Ascending aorta (tissue), 2 donors: ENCODE results near the gene UACA. TPM values are rescaled to one million over a fixed set of nuclear protein-coding genes. Genes with fewer than 3 reads are reported as not detected.

Experiments
- DNase-seq, 2 donors: peaks; one replicate each; pipeline ENCODE4 v3.0.0-alpha.2; 2019; ENCODE audit warnings: low spot score in 2 of 2
- H3K27ac ChIP-seq, 2 donors: fragments of 200-600 bp; sonication (generic); one replicate each; pipeline ENCODE4 v1.5.1; 2016 to 2017; ENCODE audit warnings: mild to moderate bottlenecking in 1 of 2
- H3K27me3 ChIP-seq: fragments of 200-600 bp; sonication (generic); one replicate; pipeline ENCODE4 v1.5.1; 2017
- H3K36me3 ChIP-seq, 2 donors: fragments of 200-600 bp; sonication (generic); one replicate each; pipeline ENCODE4 v1.5.1; 2016
- H3K4me1 ChIP-seq, 2 donors: fragments of 200-600 bp; sonication (generic); one replicate each; pipeline ENCODE4 v1.5.1; 2016 to 2017; ENCODE audit warnings: mild to moderate bottlenecking in 1 of 2
- H3K4me3 ChIP-seq, 2 donors: fragments of 200-600 bp; sonication (generic); one replicate each; pipeline ENCODE4 v1.5.1; 2016 to 2017; ENCODE audit warnings: mild to moderate bottlenecking in 1 of 2
- H3K9me3 ChIP-seq, 2 donors: fragments of 200-600 bp; sonication (generic); one replicate each; pipeline ENCODE4 v1.5.1; 2016
- CTCF ChIP-seq, 3 experiments: fragments of 200-600 bp in 2 of 3; fragments of 450-650 bp in 1 of 3; sonication (generic) in 2 of 3; IDR thresholded peaks; one replicate each; pipeline ENCODE4 v1.5.1; 2016 to 2019; ENCODE audit warnings: antibody characterized with exemption in 3 of 3, mild to moderate bottlenecking in 1 of 3, moderate library complexity in 1 of 3
- intact Hi-C: fragments of 100-400 bp; cut with DNase I; formaldehyde crosslinking; loops from one replicate; pipeline ENCODE4 v1.15.1; 2023
- total RNA-seq: library from RNA; depleted of rRNA; stranded (reverse); fragments of >200 nt; gene quantifications from one replicate; pipeline ENCODE4 v1.1.0, GENCODE V29; 2016

The UACA gene
- total RNA-seq, 1 donor from 2014 or later, result 34.0 TPM

- intact Hi-C loops, result no loop called here
- Histone ChIP-seq H3K9me3 (no peaks in the 10 kb centered on the region), H3K4me3 (no peak overlapping the region), H3K27me3 (no peaks in the 10 kb centered on the region), H3K36me3 (no peaks in the 10 kb centered on the region), H3K27ac (no peak overlapping the region), H3K4me1 (peaks cover 0 to 4% of the 10 kb centered on the region in 2 donors)
- no peak for DNase-seq
- no peak for TF ChIP-seq CTCF (IDR thresholded peaks at IDR 0.05)
Observed at GRCh38 chr15:70770863-70771262, 7.5 kb upstream of the UACA start.

DNA sequence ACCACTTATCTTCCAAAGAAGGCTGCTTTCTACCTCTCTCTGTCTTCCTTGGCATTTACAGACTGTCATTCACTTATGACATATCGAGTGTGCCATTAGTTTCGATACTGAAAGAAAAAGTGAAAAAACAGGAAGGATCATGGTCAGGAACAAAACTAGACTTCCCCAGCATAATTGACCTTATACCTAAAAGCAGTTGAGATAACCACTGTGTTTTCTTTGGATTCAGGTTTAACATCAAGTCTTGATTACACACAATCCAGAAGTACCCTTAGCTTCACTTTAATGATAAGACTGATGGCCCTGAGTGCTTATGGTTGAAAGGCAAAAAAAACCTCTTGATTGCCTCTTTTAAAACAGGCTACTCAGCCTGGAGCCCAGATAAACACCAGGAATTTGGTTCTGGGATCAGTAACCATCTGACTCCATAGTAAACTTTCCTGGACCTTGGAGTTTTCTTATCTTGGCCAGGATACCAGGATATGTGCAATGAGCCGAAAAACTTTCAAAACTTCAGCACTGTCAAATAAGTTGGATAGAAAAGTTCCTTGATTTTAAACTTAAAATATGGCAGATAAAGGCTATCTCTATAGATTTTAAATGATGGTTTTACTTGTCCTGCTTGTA is 5.0 kb upstream of the UACA start:
- H3K4me3 ChIP-seq, result no peak overlapping the region
- DNase-seq, result no peak
- H3K27ac ChIP-seq, result peak overlapping the region; percentile 19 to 30
- H3K9me3 ChIP-seq, result no peaks in the 10 kb centered on the region
- no peaks in the 10 kb centered on the region for H3K27me3 ChIP-seq
- peaks cover 6 to 8% of the 10 kb centered on the region in 2 donors for H3K4me1 ChIP-seq
- no peaks in the 10 kb centered on the region for H3K36me3 ChIP-seq
- no peak for TF ChIP-seq CTCF (IDR thresholded peaks at IDR 0.05)
- intact Hi-C loops, result no loop called here

DNA sequence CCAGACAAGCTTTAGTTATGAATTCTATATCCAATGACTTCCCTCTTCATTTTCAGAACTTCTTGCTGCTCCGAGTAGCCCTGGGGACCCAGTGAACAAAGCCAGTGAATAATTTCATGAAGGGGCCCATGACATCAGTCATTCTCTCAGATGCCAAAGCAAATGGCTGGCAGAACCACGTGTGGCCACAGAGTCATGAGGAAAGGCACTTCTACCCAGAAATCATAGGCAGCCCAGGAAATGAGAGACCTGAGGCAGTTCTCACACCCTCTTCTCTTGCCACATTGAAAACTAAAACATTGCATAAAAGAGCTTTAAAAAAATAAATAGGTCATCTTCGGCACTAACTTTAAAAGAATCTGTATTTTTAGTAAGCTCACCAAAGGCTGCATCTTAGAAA is 4.3 kb upstream of the UACA start:
- Histone ChIP-seq H3K27me3 (no peaks in the 10 kb centered on the region), H3K27ac (peak overlapping the region in 1 of 2 donors; percentile 30), H3K4me1 (peaks cover 6 to 8% of the 10 kb centered on the region in 2 donors), H3K4me3 (no peak overlapping the region), H3K36me3 (no peaks in the 10 kb centered on the region), H3K9me3 (no peaks in the 10 kb centered on the region)
- intact Hi-C loops, result no loop called here
- no peak for DNase-seq
- no peak for TF ChIP-seq CTCF (IDR thresholded peaks at IDR 0.05)

DNA sequence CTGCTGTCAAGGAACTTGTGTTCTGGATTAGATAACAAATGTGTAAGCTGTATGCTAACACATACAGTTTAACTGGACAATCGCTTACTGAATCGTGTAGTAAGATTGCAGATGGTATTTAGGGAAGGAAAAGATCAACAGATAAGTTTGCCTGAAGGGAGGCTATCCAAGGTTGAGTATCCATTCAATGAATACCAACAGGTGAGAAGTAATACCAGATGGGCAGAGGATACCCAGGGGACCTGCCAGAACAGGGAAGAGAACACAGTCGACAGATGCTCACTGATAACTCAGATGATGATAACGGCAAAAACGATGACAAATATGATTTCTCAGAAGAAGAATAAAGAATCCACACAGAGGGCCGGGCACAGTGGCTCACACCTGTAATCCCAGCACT is 3.2 kb upstream of the UACA start:
- Histone ChIP-seq H3K27ac (no peak overlapping the region), H3K4me3 (no peak overlapping the region), H3K36me3 (no peaks in the 10 kb centered on the region), H3K27me3 (no peaks in the 10 kb centered on the region), H3K4me1 (peaks cover 6 to 10% of the 10 kb centered on the region in 2 donors), H3K9me3 (no peaks in the 10 kb centered on the region)
- DNase-seq, result no peak
- no peak for TF ChIP-seq CTCF (IDR thresholded peaks at IDR 0.05)
- intact Hi-C loops, result no loop called here

GRCh38 chr15:70765504-70766281 is 2.3 kb upstream of the UACA start:
- Histone ChIP-seq H3K27ac (no peak overlapping the region), H3K27me3 (no peaks in the 10 kb centered on the region), H3K9me3 (no peaks in the 10 kb centered on the region), H3K4me3 (no peak overlapping the region), H3K36me3 (no peaks in the 10 kb centered on the region), H3K4me1 (peaks cover 6 to 14% of the 10 kb centered on the region in 2 donors)
- intact Hi-C loops, result no loop called here
- DNase-seq, result no peak
- TF ChIP-seq CTCF (IDR thresholded peaks at IDR 0.05), result no peak
